K562 (cell line): ENCODE results near the gene IGF1R. TPM values are rescaled to one million over a fixed set of nuclear protein-coding genes. Genes with fewer than 3 reads are reported as not detected.
"Not testable (repeated sequence)": the region's sequence is repeated elsewhere in the genome, so short reads cannot be mapped to it uniquely, and the experiment has no call there.

Experiments
- ATAC-seq: fragments of 200-7000 bp; cut with Tn5 transposase; 3 replicates; pipeline ENCODE4 v1.9.1; 2020; ENCODE audit warnings: moderate library complexity
- BruUV-seq: library from RNA; stranded (reverse); fragments of 400-500 nt; replicated peaks from 2 replicates; lab custom pipeline; 2021; lab: Mats Ljungman, UMichigan
- CTCF ChIA-PET: fragments of 300-600 bp; formaldehyde crosslinking; extraction: SDS; loops from one replicate; lab custom pipeline; 2021; ENCODE audit warnings: low intra/inter-chr PET ratio; lab: Yijun Ruan, JAX
- POLR2A ChIA-PET: fragments of 300-600, 350-650 bp; sonication (Branson Sonifier 250); formaldehyde crosslinking; extraction: SDS; loops from one replicate; lab custom pipeline; 2021; ENCODE audit warnings: antibody characterized with exemption, inconsistent platforms; lab: Yijun Ruan, JAX
- DNase-seq, 4 experiments: peaks; one replicate each; pipeline versions ENCODE4 v3.0.0 to v3.0.0-alpha.2; 2011 to 2018; ENCODE audit warnings: low spot score in 3 of 4, mixed read lengths in 3 of 4; ENCODE audit errors: extremely low read depth in 1 of 4
- FAIRE-seq: peaks from 2 replicates; lab custom pipeline; 2011; peaks lifted over from hg19 to GRCh38; lab: Jason Lieb, UNC
- H2AFZ ChIP-seq: 2 replicates; pipeline ENCODE4 v1.6.0; 2011; ENCODE audit warnings: low read depth, low read length, control low read depth, inconsistent platforms
- H3K27ac ChIP-seq: fragments of 200-600 bp; 3 replicates; pipeline ENCODE4 v1.8.0; 2011; ENCODE audit warnings: low read depth, mild to moderate bottlenecking, control low read depth, inconsistent platforms, low read length, moderate library complexity, mixed read lengths; ENCODE audit errors: extremely low read depth
- H3K27me3 ChIP-seq, 2 experiments: fragments of 300-600 bp in 1 of 2; 2 replicates in 1 of 2; 3 replicates in 1 of 2; pipeline versions ENCODE4 v1.6.0 to v1.8.0; 2011; ENCODE audit warnings: inconsistent platforms in 2 of 2, low read length in 2 of 2, mild to moderate bottlenecking in 1 of 2, mixed read lengths in 1 of 2, moderate library complexity in 1 of 2; ENCODE audit not compliant: control insufficient read depth in 2 of 2, insufficient read depth in 2 of 2
- H3K36me3 ChIP-seq: fragments of 300-600 bp; 3 replicates; pipeline ENCODE4 v1.8.0; 2011; ENCODE audit warnings: mild to moderate bottlenecking, low read length, inconsistent platforms; ENCODE audit not compliant: control insufficient read depth, insufficient read depth
- H3K4me1 ChIP-seq, 2 experiments: fragments of 200-600 bp in 1 of 2; replicated peaks in 1 of 2; 2 replicates in 1 of 2; 3 replicates in 1 of 2; pipeline versions ENCODE4 v1.5.1 to v1.8.0; 2011; ENCODE audit warnings: inconsistent platforms in 2 of 2, low read length in 2 of 2, mild to moderate bottlenecking in 1 of 2, mixed read lengths in 1 of 2, moderate library complexity in 1 of 2; ENCODE audit not compliant: control insufficient read depth in 2 of 2, insufficient read depth in 2 of 2
- H3K4me2 ChIP-seq: 2 replicates; pipeline ENCODE4 v1.6.1; 2011; ENCODE audit warnings: low read length, control low read depth, inconsistent platforms, mixed read lengths; ENCODE audit not compliant: insufficient read depth
- H3K4me3 ChIP-seq: fragments of 200-600 bp; sonication (generic), shearing (Covaris generic); 2 replicates; pipeline ENCODE4 v1.5.1; 2016; ENCODE audit warnings: control low read depth, inconsistent platforms
- H3K79me2 ChIP-seq: fragments of 200-600 bp; 3 replicates; pipeline ENCODE4 v1.8.0; 2011; ENCODE audit warnings: low read length, inconsistent platforms; ENCODE audit not compliant: control insufficient read depth, insufficient read depth
- H3K9ac ChIP-seq, 2 experiments: 2 replicates each; pipeline versions ENCODE4 v1.6.0 to v1.6.1; 2011; ENCODE audit warnings: low read depth in 2 of 2, low read length in 2 of 2, control low read depth in 1 of 2, inconsistent platforms in 1 of 2, mild to moderate bottlenecking in 1 of 2, mixed read lengths in 1 of 2; ENCODE audit not compliant: insufficient read depth in 1 of 2
- H3K9me1 ChIP-seq: one replicate; pipeline ENCODE4 v1.6.0; 2011; ENCODE audit warnings: inconsistent platforms, mild to moderate bottlenecking, low read length, moderate library complexity; ENCODE audit not compliant: control insufficient read depth, insufficient read depth
- H3K9me3 ChIP-seq: replicated peaks from 2 replicates; pipeline ENCODE4 v1.5.1; 2011; ENCODE audit warnings: low read depth, low read length, inconsistent platforms; ENCODE audit not compliant: control insufficient read depth, insufficient read depth
- H4K20me1 ChIP-seq: replicated peaks from 2 replicates; pipeline ENCODE4 v1.6.1; 2011; ENCODE audit warnings: low read length, inconsistent platforms, mixed read lengths; ENCODE audit not compliant: control insufficient read depth, insufficient read depth
- E2F3 ChIP-seq: fragments of 250-450 bp; sonication (Bioruptor Pico); IDR thresholded peaks from 2 replicates; pipeline ENCODE4 v1.4.0; 2020; ENCODE audit warnings: mild to moderate bottlenecking
- NFIC ChIP-seq: fragments of 450-650 bp; IDR thresholded peaks from 2 replicates; pipeline ENCODE4 v1.6.1; 2017; ENCODE audit warnings: mild to moderate bottlenecking, inconsistent platforms
- SAP30 ChIP-seq: fragments of 200-600 bp; sonication (generic); IDR thresholded peaks from 2 replicates; pipeline ENCODE4 v1.6.1; 2012; ENCODE audit warnings: borderline replicate concordance, low read depth, mild to moderate bottlenecking, moderate library complexity, low read length, control low read depth, inconsistent platforms; ENCODE audit not compliant: insufficient read depth, poor library complexity, severe bottlenecking
- SNRNP70 ChIP-seq: fragments of 200-400 bp; formaldehyde crosslinking; optimal IDR thresholded peaks from 2 replicates; pipeline ENCODE3; 2017; ENCODE audit warnings: low read depth, low read length
- ZBTB1 ChIP-seq: sonication (generic); formaldehyde crosslinking; IDR thresholded peaks from 2 replicates; pipeline ENCODE4 v1.8.1; 2023; ENCODE audit warnings: missing genetic modification reagents, low read depth, mild to moderate bottlenecking, borderline replicate concordance
- WGBS: fragments of 100-300 bp; shearing (Covaris generic); methylation state at CpG from one replicate; pipeline ENCODE4 v1.1.6; 2016; ENCODE audit warnings: low coverage, mixed read lengths; ENCODE audit not compliant: insufficient coverage; ENCODE audit errors: missing lambda C conversion rate; 5-methylcytosine and 5-hydroxymethylcytosine counted together
- in situ Hi-C: fragments of 300-500 bp; cut with MboI; formaldehyde crosslinking; loops from 4 replicates; pipeline ENCODE4 v1.15.0; 2018; ENCODE audit warnings: inconsistent platforms, mixed read lengths
- intact Hi-C: fragments of 100-400 bp; cut with micrococcal nuclease; formaldehyde crosslinking; loops from 2 replicates; pipeline ENCODE4 v1.14.2; 2022
- polyA plus RNA-seq, 8 experiments: library from polyadenylated mRNA; depleted of rRNA in 4 of 8; stranded (reverse) in 5 of 8; unstranded in 3 of 8; fragments of >200 nt; fragmentation: Nextera tagmentation in 2 of 8; fragmentation: Illumina TruSeq in 1 of 8; extraction: Ambion mirVana in 2 of 8; extraction: Trizol in 1 of 8; gene quantifications; 2 replicates each; pipeline versions ENCODE4 v1.2.1 to v1.2.3, GENCODE V29; 2011 to 2014; ENCODE audit warnings: inconsistent platforms in 1 of 8, missing spikeins in 1 of 8
- total RNA-seq, 7 experiments: library from RNA; depleted of rRNA in 6 of 7; stranded (reverse); fragments of >200 nt in 6 of 7; fragmentation: Illumina TruSeq in 2 of 7; extraction: Trizol in 2 of 7; gene quantifications; 2 replicates each; pipeline versions ENCODE4 v1.2.1 to v1.2.3, GENCODE V29; 2011 to 2021; ENCODE audit warnings: low replicate concordance in 1 of 7
- TF ChIP-seq, protein P1 (sequence below): fragments of 250-450 bp; sonication (Bioruptor Pico); IDR thresholded peaks from 2 replicates; pipeline ENCODE4 v1.4.0; 2020

The IGF1R gene
- total and polyA plus RNA-seq, 9 of the 15 experiments (the other 6 are each of a cell fraction or from before 2014, with no cell fraction given): 0.35 to 8.0 (median 1.6) TPM

GRCh38 chr15:98964466-98965133 is 316.3 kb downstream of the IGF1R start (continued):
- TF ChIP-seq E2F3 (CRISPR knock-in tag) (no peak), SAP30 (no peak), ZBTB1 (no peak), NFIC (no peak), SNRNP70 (no peak)
- TF ChIP-seq, protein P1, sequence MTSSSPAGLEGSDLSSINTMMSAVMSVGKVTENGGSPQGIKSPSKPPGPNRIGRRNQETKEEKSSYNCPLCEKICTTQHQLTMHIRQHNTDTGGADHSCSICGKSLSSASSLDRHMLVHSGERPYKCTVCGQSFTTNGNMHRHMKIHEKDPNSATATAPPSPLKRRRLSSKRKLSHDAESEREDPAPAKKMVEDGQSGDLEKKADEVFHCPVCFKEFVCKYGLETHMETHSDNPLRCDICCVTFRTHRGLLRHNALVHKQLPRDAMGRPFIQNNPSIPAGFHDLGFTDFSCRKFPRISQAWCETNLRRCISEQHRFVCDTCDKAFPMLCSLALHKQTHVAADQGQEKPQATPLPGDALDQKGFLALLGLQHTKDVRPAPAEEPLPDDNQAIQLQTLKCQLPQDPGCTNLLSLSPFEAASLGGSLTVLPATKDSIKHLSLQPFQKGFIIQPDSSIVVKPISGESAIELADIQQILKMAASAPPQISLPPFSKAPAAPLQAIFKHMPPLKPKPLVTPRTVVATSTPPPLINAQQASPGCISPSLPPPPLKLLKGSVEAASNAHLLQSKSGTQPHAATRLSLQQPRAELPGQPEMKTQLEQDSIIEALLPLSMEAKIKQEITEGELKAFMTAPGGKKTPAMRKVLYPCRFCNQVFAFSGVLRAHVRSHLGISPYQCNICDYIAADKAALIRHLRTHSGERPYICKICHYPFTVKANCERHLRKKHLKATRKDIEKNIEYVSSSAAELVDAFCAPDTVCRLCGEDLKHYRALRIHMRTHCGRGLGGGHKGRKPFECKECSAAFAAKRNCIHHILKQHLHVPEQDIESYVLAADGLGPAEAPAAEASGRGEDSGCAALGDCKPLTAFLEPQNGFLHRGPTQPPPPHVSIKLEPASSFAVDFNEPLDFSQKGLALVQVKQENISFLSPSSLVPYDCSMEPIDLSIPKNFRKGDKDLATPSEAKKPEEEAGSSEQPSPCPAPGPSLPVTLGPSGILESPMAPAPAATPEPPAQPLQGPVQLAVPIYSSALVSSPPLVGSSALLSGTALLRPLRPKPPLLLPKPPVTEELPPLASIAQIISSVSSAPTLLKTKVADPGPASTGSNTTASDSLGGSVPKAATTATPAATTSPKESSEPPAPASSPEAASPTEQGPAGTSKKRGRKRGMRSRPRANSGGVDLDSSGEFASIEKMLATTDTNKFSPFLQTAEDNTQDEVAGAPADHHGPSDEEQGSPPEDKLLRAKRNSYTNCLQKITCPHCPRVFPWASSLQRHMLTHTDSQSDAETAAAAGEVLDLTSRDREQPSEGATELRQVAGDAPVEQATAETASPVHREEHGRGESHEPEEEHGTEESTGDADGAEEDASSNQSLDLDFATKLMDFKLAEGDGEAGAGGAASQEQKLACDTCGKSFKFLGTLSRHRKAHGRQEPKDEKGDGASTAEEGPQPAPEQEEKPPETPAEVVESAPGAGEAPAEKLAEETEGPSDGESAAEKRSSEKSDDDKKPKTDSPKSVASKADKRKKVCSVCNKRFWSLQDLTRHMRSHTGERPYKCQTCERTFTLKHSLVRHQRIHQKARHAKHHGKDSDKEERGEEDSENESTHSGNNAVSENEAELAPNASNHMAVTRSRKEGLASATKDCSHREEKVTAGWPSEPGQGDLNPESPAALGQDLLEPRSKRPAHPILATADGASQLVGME (CRISPR knock-in tag): no peak

DNA sequence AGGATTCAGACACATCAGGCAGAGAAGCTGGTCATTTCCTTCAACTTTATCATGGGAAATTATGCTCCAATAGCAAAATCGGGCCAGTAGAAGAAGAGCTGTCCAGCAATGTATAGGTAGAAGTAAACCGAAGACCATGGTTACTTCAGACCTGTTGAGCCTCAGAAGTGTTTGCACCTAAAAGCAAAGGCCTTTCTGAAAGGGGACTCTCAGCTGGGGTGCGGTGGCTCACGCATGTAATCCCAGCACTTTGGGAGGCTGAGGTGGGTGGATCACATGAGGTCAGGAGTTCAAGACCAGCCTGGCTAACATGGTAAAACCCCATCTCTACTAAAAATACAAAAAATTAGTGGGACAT is 316.8 kb downstream of the IGF1R start:
- H2AFZ ChIP-seq, H3K9ac ChIP-seq, H3K9me3 ChIP-seq, BruUV-seq, H3K4me1 ChIP-seq, DNase-seq, ATAC-seq, H3K36me3 ChIP-seq, FAIRE-seq, CTCF ChIA-PET, H3K4me2 ChIP-seq, H4K20me1 ChIP-seq, intact Hi-C loops, in situ Hi-C loops, H3K27ac ChIP-seq, H3K79me2 ChIP-seq, H3K4me3 ChIP-seq, H3K9me1 ChIP-seq: not testable (repeated sequence)
- POLR2A ChIA-PET: interaction anchor here (0.7 to 1.9 kb wide), 4 partner anchors 8 to 18 kb away, joined by 3 to 7 read pairs (median 4); no protein-coding TSS in a partner anchor
- WGBS: 2% methylated on average over 4 of the region's 4 CpGs
- H3K27me3 ChIP-seq: peaks cover 52 to 64% of the 10 kb centered on the region in 2 experiments
